ENCODE data around the gene PCDHB6. TPM values are rescaled to one million over a fixed set of nuclear protein-coding genes. Genes with fewer than 3 reads are reported as not detected.
"Not testable (repeated sequence)": the region's sequence is repeated elsewhere in the genome, so short reads cannot be mapped to it uniquely, and the experiment has no call there.

The PCDHB6 gene
- total RNA-seq, 1 donor from 2014 or later: 0.50 TPM

DNA sequence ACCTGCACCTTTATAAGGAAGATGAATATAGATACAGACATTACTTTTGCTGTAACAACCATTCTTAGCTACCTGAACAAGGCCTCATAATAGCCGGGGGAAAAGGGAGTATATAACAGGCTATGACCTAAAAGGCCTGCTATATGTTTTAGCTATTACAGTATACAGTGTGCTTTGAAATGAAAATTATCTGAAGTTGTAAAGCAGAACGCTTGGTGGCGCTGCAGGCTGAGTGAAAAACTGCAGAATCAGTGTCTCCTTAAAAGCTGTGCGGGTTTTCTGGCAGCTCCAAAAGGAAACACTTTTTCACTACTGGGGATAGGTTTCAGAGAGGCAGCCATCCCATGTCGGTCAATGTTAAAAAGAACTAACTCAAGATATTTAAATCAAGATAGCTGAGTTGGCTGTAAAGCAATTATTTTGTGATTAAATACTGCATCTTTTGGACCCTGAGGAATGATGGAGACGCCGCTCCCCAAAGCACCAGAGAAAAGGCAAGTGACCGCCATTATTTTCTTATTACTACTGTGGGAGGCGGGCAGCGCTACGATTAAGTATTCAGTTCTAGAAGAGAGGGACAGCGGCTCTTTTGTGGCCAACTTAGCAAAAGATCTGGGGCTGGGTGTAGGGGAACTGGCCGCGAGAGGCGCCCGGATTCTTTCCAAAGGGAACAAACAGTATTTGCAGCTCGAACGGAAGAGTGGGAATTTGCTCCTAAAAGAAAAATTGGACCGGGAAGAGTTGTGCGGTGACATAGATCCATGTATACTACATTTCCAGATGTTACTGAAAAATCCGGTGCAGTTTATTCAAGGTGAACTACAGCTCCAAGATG, 5.9 kb downstream of the PCDHB6 start:
- no peak overlapping the region for H3K27ac Mint-ChIP-seq (ENCODE audit: unreplicated experiment)
- Histone ChIP-seq H3K4me1 (ENCODE audit: insufficient read depth, low read length) (no peaks in the 10 kb centered on the region), H3K4me3 (ENCODE audit: insufficient read depth, low read depth, low read length) (no peak overlapping the region), H3K27ac (ENCODE audit: low read depth, low read length) (no peak overlapping the region), H4K20me1 (ENCODE audit: insufficient read depth, low read length) (no peaks in the 10 kb centered on the region), H3K9me3 (ENCODE audit: insufficient read depth, low read depth, low read length) (peaks cover 15% of the 10 kb centered on the region), H3K27me3 (ENCODE audit: insufficient read depth, low read length) (no peaks in the 10 kb centered on the region), H2AFZ (ENCODE audit: low read depth, low read length) (no peak overlapping the region), H3K9ac (ENCODE audit: low read length) (no peak overlapping the region), H3K79me2 (ENCODE audit: insufficient read depth, low read length) (no peaks in the 10 kb centered on the region), H3K4me2 (ENCODE audit: low read length) (no peak overlapping the region), H3K36me3 (ENCODE audit: insufficient read depth, low read length) (no peaks in the 10 kb centered on the region)
- peaks cover 25% of the 10 kb centered on the region for H3K9me3 Mint-ChIP-seq (ENCODE audit: unreplicated experiment)
- no peak overlapping the region for H3K4me3 Mint-ChIP-seq (ENCODE audit: unreplicated experiment)
- no peaks in the 10 kb centered on the region for H3K27me3 Mint-ChIP-seq (ENCODE audit: low read depth, unreplicated experiment)
- TF ChIP-seq, protein P1, sequence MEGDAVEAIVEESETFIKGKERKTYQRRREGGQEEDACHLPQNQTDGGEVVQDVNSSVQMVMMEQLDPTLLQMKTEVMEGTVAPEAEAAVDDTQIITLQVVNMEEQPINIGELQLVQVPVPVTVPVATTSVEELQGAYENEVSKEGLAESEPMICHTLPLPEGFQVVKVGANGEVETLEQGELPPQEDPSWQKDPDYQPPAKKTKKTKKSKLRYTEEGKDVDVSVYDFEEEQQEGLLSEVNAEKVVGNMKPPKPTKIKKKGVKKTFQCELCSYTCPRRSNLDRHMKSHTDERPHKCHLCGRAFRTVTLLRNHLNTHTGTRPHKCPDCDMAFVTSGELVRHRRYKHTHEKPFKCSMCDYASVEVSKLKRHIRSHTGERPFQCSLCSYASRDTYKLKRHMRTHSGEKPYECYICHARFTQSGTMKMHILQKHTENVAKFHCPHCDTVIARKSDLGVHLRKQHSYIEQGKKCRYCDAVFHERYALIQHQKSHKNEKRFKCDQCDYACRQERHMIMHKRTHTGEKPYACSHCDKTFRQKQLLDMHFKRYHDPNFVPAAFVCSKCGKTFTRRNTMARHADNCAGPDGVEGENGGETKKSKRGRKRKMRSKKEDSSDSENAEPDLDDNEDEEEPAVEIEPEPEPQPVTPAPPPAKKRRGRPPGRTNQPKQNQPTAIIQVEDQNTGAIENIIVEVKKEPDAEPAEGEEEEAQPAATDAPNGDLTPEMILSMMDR (IDR thresholded peaks at IDR 0.05; ENCODE audit: insufficient read depth, low read depth, low read length): no peak
- TF ChIP-seq EZH2 (IDR thresholded peaks at IDR 0.05; ENCODE audit: insufficient read depth, low read length): no peak
- no peak for DNase-seq (ENCODE audit: low read depth)
- H3K4me1 Mint-ChIP-seq (ENCODE audit: low read depth, unreplicated experiment): no peaks in the 10 kb centered on the region
- FAIRE-seq: no peak
- H3K36me3 Mint-ChIP-seq (ENCODE audit: low read depth, unreplicated experiment): peaks cover 13% of the 10 kb centered on the region

DNA sequence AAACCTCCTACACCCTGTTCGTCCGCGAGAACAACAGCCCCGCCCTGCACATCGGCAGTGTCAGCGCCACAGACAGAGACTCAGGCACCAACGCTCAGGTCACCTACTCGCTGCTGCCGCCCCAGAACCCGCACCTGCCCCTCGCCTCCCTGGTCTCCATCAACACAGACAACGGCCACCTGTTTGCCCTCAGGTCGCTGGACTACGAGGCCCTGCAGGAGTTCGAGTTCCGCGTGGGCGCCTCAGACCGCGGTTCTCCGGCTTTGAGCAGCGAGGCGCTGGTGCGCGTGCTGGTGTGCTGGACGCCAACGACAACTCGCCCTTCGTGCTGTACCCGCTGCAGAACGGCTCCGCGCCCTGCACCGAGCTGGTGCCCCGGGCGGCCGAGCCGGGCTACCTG, 7.5 kb downstream of the PCDHB6 start:
- H3K4me2 ChIP-seq (ENCODE audit: low read length); DNase-seq (ENCODE audit: low read depth); H3K4me1 Mint-ChIP-seq (ENCODE audit: low read depth, unreplicated experiment); H3K36me3 ChIP-seq (ENCODE audit: insufficient read depth, low read length); H3K4me3 Mint-ChIP-seq (ENCODE audit: unreplicated experiment); H3K9me3 ChIP-seq (ENCODE audit: insufficient read depth, low read depth, low read length); H4K20me1 ChIP-seq (ENCODE audit: insufficient read depth, low read length); H3K4me1 ChIP-seq (ENCODE audit: insufficient read depth, low read length); H3K27me3 ChIP-seq (ENCODE audit: insufficient read depth, low read length); H3K4me3 ChIP-seq (ENCODE audit: insufficient read depth, low read depth, low read length); H3K79me2 ChIP-seq (ENCODE audit: insufficient read depth, low read length); H3K27ac ChIP-seq (ENCODE audit: low read depth, low read length); H3K36me3 Mint-ChIP-seq (ENCODE audit: low read depth, unreplicated experiment); H3K27ac Mint-ChIP-seq (ENCODE audit: unreplicated experiment); H2AFZ ChIP-seq (ENCODE audit: low read depth, low read length); FAIRE-seq; H3K27me3 Mint-ChIP-seq (ENCODE audit: low read depth, unreplicated experiment); H3K9ac ChIP-seq (ENCODE audit: low read length): not testable (repeated sequence)
- H3K9me3 Mint-ChIP-seq (ENCODE audit: unreplicated experiment): peaks cover 15% of the 10 kb centered on the region

DNA sequence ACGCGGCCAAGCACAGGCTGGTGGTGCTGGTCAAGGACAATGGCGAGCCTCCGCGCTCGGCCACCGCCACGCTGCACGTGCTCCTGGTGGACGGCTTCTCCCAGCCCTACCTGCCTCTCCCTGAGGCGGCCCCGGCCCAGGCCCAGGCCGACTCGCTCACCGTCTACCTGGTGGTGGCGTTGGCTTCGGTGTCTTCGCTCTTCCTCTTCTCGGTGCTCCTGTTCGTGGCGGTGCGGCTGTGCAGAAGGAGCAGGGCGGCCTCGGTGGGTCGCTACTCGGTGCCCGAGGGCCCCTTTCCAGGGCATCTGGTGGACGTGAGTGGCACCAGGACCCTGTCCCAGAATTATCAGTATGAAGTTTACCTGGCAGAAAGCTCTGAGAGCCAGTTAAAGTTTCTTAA, 8.0 kb downstream of the PCDHB6 start:
- not testable (repeated sequence) for H3K27ac Mint-ChIP-seq (ENCODE audit: unreplicated experiment); DNase-seq (ENCODE audit: low read depth); H3K27me3 ChIP-seq (ENCODE audit: insufficient read depth, low read length); H3K27me3 Mint-ChIP-seq (ENCODE audit: low read depth, unreplicated experiment); H3K4me3 Mint-ChIP-seq (ENCODE audit: unreplicated experiment); H3K4me3 ChIP-seq (ENCODE audit: insufficient read depth, low read depth, low read length); H3K4me1 Mint-ChIP-seq (ENCODE audit: low read depth, unreplicated experiment); H3K36me3 ChIP-seq (ENCODE audit: insufficient read depth, low read length); H3K4me1 ChIP-seq (ENCODE audit: insufficient read depth, low read length); H2AFZ ChIP-seq (ENCODE audit: low read depth, low read length); H3K4me2 ChIP-seq (ENCODE audit: low read length); FAIRE-seq; H3K79me2 ChIP-seq (ENCODE audit: insufficient read depth, low read length); H3K36me3 Mint-ChIP-seq (ENCODE audit: low read depth, unreplicated experiment); H3K27ac ChIP-seq (ENCODE audit: low read depth, low read length); H4K20me1 ChIP-seq (ENCODE audit: insufficient read depth, low read length); H3K9ac ChIP-seq (ENCODE audit: low read length)
- H3K9me3 ChIP-seq (ENCODE audit: insufficient read depth, low read depth, low read length): peaks cover 11% of the 10 kb centered on the region
- peaks cover 13% of the 10 kb centered on the region for H3K9me3 Mint-ChIP-seq (ENCODE audit: unreplicated experiment)
